ENCODE measurements around the gene KLHL3.

KLHL3 gene

DNA sequence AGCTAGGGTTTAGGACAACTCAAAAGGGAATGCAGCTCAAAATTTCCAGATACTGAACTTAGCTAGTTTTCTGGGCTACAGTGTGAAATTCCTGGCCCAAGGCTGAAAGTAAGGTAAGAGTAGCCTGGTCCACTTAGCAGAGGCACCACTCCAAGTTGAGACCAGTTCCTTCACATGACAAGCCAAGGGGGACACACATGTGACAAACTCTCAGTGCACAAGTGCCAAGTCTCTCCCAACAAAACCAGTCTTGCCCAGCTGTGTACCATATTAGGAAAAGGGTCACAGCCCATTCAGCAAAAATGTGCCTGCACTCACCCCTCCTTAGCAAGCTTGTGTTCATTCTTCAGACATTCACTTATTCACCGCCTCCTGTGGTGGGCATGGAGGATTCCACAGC is 27.8 kb downstream of the KLHL3 start:
- no peak for DNase-seq

GRCh38 chr5:137706841-137707240 is 29.0 kb downstream of the KLHL3 start:
- no peak for DNase-seq

GRCh38 chr5:137705106-137705505 is 30.8 kb downstream of the KLHL3 start:
- DNase-seq: no peak

DNA sequence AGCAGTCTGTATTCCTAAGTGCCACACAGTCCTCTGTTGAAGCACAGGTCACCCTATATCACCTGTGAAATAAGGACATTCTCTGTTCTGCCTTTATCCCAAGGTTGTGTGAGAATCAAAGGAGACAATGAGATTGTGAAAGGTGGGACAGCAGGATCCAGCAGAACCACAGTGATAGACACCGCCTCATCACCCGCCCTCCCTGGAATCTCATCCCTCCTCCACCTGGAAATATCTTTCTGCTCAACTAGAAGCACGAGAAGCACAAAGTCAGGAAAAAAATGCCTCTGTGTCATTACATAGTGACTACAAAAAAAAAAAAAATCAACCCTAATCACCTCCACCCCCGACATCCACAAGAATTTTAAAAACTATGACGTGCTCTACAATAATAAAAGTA is 32.3 kb downstream of the KLHL3 start:
- DNase-seq: no peak

GRCh38 chr5:137700282-137700680 is 35.6 kb downstream of the KLHL3 start:
- DNase-seq: no peak

DNA sequence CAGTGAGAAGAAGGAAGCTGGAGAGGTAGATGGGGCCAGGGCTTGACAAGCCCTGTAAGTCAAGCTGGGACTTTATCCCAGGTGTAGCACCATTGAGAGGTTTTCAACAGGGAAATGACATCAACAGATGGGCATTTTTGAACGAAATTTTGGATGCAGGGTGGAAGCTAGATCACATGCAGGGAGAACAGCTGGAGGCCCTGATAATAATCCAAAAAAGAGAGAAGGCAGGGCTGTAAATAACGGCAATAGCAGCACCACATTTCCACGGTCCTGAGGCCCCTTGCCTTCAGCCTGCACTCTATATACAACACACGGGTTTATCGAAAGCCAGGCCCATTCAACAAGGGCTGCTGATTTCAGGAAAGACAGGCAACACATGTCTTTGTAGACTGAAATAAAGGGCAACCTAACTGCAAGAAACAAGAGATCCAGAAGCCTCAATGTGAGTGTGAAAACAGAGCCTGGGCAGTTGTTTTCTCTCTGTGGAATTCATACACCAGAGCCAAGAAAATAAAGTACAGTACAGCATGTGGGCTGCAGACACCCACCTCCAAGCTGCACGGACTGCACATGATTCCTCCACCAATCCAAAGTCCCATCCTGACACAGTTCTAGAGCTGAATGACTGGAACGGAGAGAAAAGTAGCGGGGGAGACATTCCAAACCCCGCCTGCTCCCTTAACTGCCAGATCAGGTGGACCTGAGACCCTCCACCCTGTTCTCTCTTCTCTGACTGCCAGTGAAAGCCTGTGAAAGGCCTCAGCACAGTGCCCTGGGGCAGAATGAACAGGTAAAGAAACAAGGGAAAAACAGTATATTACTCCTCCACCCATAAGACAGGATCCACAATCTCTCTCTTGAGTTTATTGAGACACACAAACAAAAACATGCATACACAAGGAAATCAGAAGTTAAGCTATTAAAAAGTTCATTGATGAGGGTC is 36.3 kb downstream of the KLHL3 start:
- DNase-seq: no peak

DNA sequence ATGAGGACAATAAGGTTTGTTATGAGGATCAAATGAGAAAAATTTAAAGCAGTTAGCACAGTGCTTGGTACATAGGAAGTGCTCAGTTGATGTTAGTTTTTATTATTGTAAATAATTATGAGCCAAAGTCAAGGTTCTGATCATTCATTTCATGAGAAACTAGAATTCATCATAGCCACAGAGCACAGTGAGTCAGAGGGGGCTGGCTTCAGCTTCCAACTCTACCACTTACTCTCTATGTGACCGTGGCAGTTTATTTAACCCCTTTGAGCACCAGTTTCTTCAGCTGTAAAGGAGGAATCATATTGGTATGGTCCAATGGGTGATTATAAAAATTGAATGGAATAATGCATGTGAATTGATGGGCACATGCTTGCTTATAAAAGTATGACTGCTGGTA is 39.4 kb downstream of the KLHL3 start:
- DNase-seq: no peak

GRCh38 chr5:137695651-137696428 is 40.0 kb downstream of the KLHL3 start:
- no peak for DNase-seq

DNA sequence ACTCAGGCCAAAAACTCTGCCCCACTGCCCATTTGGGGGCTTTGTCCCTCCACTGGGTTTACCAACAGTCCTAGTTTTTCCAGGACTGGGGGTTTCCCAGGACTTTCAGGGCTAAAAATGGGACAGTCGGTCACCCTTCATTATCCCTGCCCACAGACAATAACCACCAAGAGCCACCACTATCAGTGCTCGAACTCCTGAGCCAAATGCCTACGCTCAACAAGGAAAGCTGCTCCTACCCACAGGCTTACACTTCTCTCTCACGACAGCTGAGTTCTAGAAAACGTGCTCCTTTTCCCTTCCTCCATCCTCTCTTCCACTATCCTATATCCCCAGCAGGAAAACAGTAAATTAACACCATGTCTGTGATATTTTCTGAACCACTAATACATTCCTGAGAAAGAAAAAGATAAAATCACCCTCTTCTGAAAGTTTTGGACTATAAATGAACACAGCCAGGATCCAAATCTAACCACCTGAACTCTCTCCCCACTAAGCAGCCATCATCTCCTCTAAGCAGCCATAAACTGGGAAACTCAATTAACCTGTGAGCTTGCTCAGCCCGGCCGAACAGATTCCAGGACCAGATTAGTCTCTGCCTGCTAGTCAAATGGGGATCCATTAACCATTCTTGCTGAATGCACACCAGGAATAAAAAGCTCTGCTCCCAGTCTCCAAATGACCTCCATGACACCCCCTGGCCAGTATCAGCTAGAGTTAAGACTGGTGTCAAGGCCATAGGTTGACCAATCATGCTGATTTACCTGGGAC is 41.8 kb downstream of the KLHL3 start:
- no peak for DNase-seq

- no peak for DNase-seq
Observed at GRCh38 chr5:137693307-137693950, 42.5 kb downstream of the KLHL3 start.

- no peak for DNase-seq
Observed at GRCh38 chr5:137689306-137689705, 46.6 kb downstream of the KLHL3 start.

DNA sequence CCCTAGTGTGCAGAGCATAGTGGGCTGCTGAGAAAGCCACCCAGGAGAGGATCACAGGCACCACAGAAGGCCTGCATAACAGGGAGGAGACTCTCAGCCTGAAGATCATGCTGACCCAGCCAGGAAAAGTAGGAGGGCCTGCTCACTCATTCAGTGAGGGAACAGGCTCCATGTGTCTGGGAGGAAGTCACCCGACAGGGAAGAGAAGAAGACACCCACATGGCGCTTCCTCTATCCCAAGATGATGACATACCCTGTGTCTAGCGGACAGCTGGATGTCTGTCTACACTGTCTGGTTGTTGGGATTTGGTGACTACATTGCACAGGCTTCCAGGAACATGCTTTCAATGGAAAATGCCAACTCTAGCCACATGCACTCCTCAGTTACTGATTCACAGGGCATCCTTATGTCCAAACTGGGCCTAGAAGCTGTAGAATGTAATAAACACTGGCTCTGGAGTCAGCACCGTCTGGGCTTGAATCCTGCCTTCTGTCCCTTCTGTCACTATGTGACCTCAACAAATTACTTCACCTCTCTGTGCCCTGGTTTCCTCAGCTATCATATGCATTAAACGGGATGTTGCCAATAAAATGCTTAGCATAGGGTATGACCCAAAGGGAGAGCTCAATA is 47.6 kb downstream of the KLHL3 start:
- DNase-seq: no peak

DNA sequence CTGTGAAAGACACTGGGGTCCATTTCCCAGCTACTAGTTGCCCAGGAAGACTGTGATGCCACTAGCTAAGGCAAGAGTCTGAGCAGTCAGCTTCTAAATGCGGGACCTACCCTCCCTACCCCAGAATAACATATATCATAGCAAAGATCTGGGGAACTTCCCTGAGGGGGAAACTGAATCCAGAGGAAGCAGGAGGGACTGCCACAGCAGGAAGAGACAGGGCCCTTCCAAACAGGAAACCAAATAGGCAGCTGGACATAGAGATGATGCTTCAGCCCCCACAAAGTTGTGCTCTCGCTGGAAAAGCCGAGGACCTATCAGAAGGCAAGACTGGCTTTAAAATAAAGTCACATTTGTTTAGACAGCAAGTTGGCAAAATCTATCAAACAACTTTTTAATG is 51.1 kb downstream of the KLHL3 start:
- no peak for DNase-seq

GRCh38 chr5:137681191-137681590 is 54.7 kb downstream of the KLHL3 start:
- no peak for DNase-seq

DNA sequence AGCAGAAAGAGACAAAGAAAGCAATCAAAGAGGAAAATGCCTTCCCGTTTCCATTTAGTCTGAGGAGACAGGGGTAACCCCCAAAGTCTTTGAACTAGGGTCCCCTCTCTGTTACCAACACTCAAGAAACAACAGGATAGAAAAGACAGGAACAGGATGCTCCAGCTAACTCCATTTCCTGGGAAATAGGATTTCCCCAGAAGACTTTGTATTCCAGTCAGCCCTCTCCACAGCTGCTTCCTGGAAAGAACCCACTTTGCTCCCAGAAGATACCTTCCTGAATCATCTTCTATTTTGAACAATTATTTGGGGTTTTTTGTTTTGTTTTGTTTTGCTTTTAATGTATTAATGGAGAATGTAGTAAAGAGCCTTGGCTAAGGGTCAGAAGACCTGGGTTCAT is 56.0 kb downstream of the KLHL3 start:
- DNase-seq: no peak

DNA sequence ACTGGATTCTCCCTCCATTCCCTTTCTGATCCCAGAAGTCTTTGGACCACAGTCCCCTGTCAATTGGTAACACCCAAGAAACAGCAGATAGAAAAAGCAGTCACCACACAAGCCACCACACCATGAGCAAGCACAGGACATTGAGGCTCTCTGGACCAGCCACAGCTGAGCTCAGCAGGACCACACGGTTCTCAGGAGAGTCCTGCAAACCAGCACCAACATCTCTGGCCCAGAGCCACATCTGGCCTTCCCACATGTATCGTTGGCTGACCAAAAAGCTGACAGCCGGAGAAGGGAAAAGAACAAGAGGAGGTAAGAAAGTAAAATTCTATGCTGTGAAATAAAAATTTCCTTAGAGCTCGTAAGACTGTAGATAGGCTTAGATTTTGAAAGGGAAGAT is 56.7 kb downstream of the KLHL3 start:
- no peak for DNase-seq

DNA sequence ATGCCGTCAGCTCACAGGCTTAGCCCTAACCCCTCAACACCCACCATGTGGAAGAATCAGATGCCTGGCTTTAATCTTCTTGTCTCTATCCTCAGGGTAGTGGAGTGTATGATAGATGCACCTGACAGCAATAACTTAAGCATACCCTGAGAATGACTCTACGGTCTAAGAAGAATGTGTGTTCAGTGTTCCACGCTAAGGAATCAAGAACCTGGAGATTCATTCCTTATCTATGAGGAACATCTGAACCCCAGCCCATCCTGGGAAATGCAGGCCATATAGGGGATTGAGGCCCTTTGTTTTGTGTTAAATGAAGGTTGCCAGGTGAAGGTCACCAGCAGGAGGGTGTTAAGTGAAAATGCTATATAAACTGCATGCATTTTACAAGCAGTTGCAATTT is 63.0 kb downstream of the KLHL3 start:
- no peak for DNase-seq

- no peak for DNase-seq
Observed at GRCh38 chr5:137672001-137672400, 63.9 kb downstream of the KLHL3 start.

GRCh38 chr5:137669811-137670210 is 66.1 kb downstream of the KLHL3 start:
- no peak for DNase-seq

- no peak for DNase-seq
Observed at GRCh38 chr5:137668637-137669036, 67.3 kb downstream of the KLHL3 start.

- DNase-seq: no peak
Observed at GRCh38 chr5:137667341-137667740, 68.5 kb downstream of the KLHL3 start.

- DNase-seq: no peak
Observed at GRCh38 chr5:137666901-137667300, 69.0 kb downstream of the KLHL3 start.

All from NCI-H2227 treated with DMSO at 0.1 percent for 48 hours (cell line).